Stimulated activated naive CD8-positive, alpha-beta T cell treated with anti-CD3 and anti-CD28 coated beads, Interleukin-15, Interleukin-2, amounts not matched to agents 100 U/mL and 50 U/mL, for 24 hours (primary cell): ENCODE data around the gene CEND1.
A peak's percentile ranks its signal among the peaks of the same experiment; 100 is the strongest.

Source experiments
- ATAC-seq: fragments of 150-1000 bp; cut with Tn5 transposase; one replicate; pipeline ENCODE4 v1.10.0; 2021
- DNase-seq: peaks from one replicate; pipeline ENCODE4 v3.0.0; 2021

The CEND1 gene

GRCh38 chr11:777288-778255, 12.3 kb downstream of the CEND1 start, which contains the start of gene GATD1:
Gene GATD1 (minus strand): TSS chr11:777487. CDS start chr11:777462, 25 bp downstream.
- DNase-seq = peak; percentile 98
- peak; percentile 79 for ATAC-seq

GRCh38 chr11:776561-777287, 13.2 kb downstream of the CEND1 start:
- no peak for DNase-seq
- ATAC-seq = peak; percentile 35

GRCh38 chr11:776263-776560, 13.7 kb downstream of the CEND1 start:
- no peak for DNase-seq
- ATAC-seq = no peak

- ATAC-seq = no peak
- DNase-seq = no peak
These were observed 14.9 kb downstream of the CEND1 start for GRCh38 chr11:774873-775592.

- ATAC-seq = no peak
- no peak for DNase-seq
These were observed 16.1 kb downstream of the CEND1 start for GRCh38 chr11:773830-774229.

- no peak for ATAC-seq
- DNase-seq = no peak
These were observed 16.5 kb downstream of the CEND1 start for GRCh38 chr11:773425-773824.

GRCh38 chr11:772429-773390, 17.2 kb downstream of the CEND1 start:
- DNase-seq (no peak), ATAC-seq (no peak)

GRCh38 chr11:771617-772204, 18.2 kb downstream of the CEND1 start:
- ATAC-seq = no peak
- DNase-seq = no peak

- ATAC-seq (no peak), DNase-seq (no peak)
These were observed 19.0 kb downstream of the CEND1 start for GRCh38 chr11:770642-771616.

- DNase-seq (no peak), ATAC-seq (no peak)
These were observed 19.8 kb downstream of the CEND1 start for GRCh38 chr11:769887-770641.

- ATAC-seq (no peak), DNase-seq (no peak)
These were observed 22.7 kb downstream of the CEND1 start for GRCh38 chr11:767238-767637.

- DNase-seq (no peak), ATAC-seq (no peak)
These were observed 23.0 kb downstream of the CEND1 start for GRCh38 chr11:766936-767210.

- no peak for DNase-seq
- ATAC-seq = no peak
These were observed 23.6 kb downstream of the CEND1 start for GRCh38 chr11:766106-766935.

GRCh38 chr11:765802-766091, 24.1 kb downstream of the CEND1 start:
- ATAC-seq = no peak

GRCh38 chr11:765025-765801, 24.7 kb downstream of the CEND1 start:
- peak; percentile 30 for ATAC-seq
- peak; percentile 72 for DNase-seq

More at GRCh38 chr11:765802-766091, 24.1 kb downstream of the CEND1 start:
- DNase-seq = no peak

- ATAC-seq = no peak
- no peak for DNase-seq
These were observed 25.4 kb downstream of the CEND1 start for GRCh38 chr11:764322-765024.
